Motor neuron (in vitro differentiated cells): ENCODE measurements around the gene ARID1B. TPM values are rescaled to one million over a fixed set of nuclear protein-coding genes. Genes with fewer than 3 reads are reported as not detected.

Source experiments
- ATAC-seq, 8 experiments: fragments of 200-7000 bp; cut with Tn5 transposase; replicated peaks in 6 of 8; 2 replicates each; pipeline ENCODE4 v1.8.0; 2021; ENCODE audit warnings: mild to moderate bottlenecking in 8 of 8, moderate library complexity in 8 of 8
- H3K27ac ChIP-seq, 2 donors: fragments of 250-450 bp; sonication (Bioruptor Pico); 2 replicates each; pipeline ENCODE4 v1.9.0; 2021; ENCODE audit warnings: antibody characterized with exemption in 2 of 2, mild to moderate bottlenecking in 2 of 2, moderate library complexity in 1 of 2
- H3K4me1 ChIP-seq, 2 donors: fragments of 250-450 bp; sonication (Bioruptor Pico); replicated peaks in 1 of 2; 2 replicates each; pipeline ENCODE4 v1.6.1; 2021; ENCODE audit warnings: antibody characterized with exemption in 2 of 2, mild to moderate bottlenecking in 2 of 2, moderate library complexity in 1 of 2
- H3K4me3 ChIP-seq, 5 donors: fragments of 250-450 bp; sonication (Bioruptor Pico); 2 replicates each; pipeline ENCODE4 v1.9.0; 2021; ENCODE audit warnings: antibody characterized with exemption in 5 of 5, mild to moderate bottlenecking in 5 of 5, moderate library complexity in 4 of 5
- WGBS, 10 experiments: fragments of 450-650 bp; shearing (Covaris generic); methylation state at CpG; one replicate each; pipeline ENCODE4 v1.0.0; 2022; 5-methylcytosine and 5-hydroxymethylcytosine counted together
- in situ Hi-C, 9 experiments: fragments of 400-800 bp; cut with MboI; loops; one replicate each; pipeline ENCODE4 v1.15.0; 2021; ENCODE audit warnings: low sequenced_read_pairs in 9 of 9, low pct_unique_long_range_greater_than_20kb in 2 of 9; ENCODE audit not compliant: unreplicated experiment in 9 of 9
- total RNA-seq, 8 experiments: library from RNA; unstranded; fragments of 300-600 nt; gene quantifications; 2 replicates each; pipeline versions ENCODE4 v1.2.3 to v1.2.4, GENCODE V29; 2022

ARID1B gene
- total RNA-seq, 8 experiments from 2014 or later, result 35.8 to 165 (median 54.9) TPM

DNA sequence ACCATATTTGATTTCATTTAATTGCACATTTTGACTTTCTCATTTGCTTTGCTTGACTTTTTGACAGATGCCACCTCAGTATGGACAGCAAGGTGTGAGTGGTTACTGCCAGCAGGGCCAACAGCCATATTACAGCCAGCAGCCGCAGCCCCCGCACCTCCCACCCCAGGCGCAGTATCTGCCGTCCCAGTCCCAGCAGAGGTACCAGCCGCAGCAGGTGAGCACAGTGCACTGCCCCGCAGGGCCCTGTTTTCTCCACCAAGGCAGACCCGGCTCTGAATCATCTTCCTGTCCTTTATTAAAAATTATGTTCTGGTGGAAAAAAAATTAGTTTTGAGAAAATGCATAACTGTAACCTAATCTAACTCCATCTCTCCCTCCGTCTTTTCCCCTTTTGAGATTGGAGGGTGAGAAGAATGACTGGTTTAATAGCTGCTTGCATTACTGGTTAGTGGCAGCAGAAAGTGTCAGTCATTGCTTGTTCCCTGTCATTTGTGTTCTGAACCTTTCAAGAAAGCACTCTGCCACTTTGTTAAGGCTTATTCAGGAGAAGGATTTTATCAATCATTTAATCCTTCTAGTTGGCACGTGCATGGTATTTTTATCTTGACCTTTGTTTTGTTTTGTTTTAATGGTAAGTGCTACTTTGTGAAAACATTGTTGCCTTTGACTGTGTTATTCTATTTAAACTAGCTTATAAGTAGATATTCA, 124.3 kb downstream of the ARID1B start:
- in situ Hi-C loops, result no loop called here
- WGBS, 10 experiments, result 71 to 100% (median 89%) methylated on average over 1 to 9 of the region's 9 CpGs
- peaks cover 0 to 2% of the 10 kb centered on the region in 2 donors for H3K4me1 ChIP-seq
- H3K4me3 ChIP-seq, result no peak overlapping the region
- no peak overlapping the region for H3K27ac ChIP-seq
- ATAC-seq, result no peak

DNA sequence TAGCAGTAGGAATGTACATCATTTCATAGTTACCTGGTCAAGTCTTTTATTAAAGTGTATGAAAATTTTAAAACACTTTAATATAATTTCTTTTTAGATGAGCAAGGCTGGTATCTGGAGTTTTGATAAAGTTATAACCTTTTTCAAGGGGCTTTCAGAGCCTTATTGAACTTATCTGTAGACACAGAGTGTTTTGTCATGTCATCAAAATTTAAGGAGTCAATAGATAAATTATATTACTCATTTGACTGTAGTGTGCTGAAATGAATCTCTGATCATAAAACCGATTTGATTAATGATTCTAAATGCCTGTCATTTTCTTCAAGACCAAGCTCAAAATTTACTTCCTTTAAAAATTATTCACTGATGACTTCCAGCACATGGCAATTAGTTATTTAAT, 125.6 kb downstream of the ARID1B start:
- ATAC-seq, result no peak
- Histone ChIP-seq H3K27ac (no peak overlapping the region), H3K4me3 (no peak overlapping the region), H3K4me1 (peaks cover 0 to 2% of the 10 kb centered on the region in 2 donors)
- 29 to 100% (median 67%) methylated on average over 1 of the region's 1 CpG; no CpG with 5 or more reads in 2 of the 10 experiments for WGBS, 10 experiments
- in situ Hi-C loops, result no loop called here

DNA sequence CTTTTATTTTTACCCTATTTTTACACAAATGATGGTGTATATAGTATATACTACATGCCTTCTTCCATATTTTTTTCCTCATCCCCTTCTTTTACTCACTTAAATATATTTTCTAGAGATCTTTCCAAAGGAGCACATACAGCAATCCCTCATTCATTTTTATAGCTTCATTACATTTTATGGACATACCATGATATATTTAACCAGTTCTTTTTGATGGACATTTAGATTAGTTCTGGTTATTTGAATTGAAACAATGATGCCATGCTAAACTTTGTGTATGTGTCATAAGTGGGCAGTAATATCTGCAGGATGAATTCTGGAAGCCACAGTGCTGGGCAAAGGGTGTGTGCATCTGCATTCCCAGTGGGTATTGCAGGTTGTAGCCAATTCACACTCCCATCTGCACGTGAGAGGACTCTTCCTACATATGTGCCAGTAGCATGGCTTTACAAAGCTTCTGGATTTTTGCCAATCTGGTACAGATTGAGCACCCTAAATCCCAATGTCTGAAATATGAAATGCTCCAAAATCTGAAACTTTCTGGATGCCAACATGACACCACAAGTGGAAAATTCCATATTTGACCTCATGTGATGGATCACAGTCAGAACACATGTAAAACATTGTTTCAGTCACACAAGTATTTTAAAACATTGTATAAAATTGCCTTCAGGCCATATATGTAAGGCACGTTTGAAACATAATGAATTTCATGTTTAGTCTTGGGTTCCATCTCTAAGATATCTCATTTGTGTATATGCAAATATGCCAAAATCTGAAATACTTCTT, 127.2 kb downstream of the ARID1B start:
- Histone ChIP-seq H3K4me3 (no peak overlapping the region), H3K27ac (no peak overlapping the region), H3K4me1 (peaks cover 0 to 2% of the 10 kb centered on the region in 2 donors)
- WGBS, 10 experiments, result 0 to 100% (median 59%) methylated on average over 1 to 2 of the region's 2 CpGs; no CpG with 5 or more reads in 2 of the 10 experiments
- no peak for ATAC-seq
- in situ Hi-C loops, result no loop called here

DNA sequence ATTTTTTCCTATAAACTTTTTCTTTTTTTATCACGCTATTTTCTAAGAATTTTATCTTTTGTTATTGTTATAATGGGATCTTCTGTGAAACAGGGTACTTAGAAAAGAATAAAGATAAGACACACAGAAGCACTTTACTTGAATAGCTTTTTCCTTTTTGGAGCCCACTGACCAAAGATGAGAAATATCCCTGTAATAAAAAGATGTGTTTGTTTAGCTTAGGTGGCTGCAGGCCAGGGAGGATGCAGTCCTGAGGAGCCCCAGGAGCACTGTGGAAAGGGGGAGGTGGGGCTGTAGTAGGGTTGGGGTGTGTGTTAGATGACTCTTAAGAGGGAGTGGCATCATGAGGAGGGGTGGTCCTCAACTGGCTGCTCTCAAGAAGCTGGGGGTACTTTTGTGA, 128.6 kb downstream of the ARID1B start:
- no peak overlapping the region for H3K4me3 ChIP-seq
- in situ Hi-C loops, result no loop called here
- ATAC-seq, result no peak
- no peak overlapping the region for H3K27ac ChIP-seq
- WGBS, 10 experiments, result 88 to 100% (median 99%) methylated on average over 1 of the region's 1 CpG; no CpG with 5 or more reads in 2 of the 10 experiments
- no peaks in the 10 kb centered on the region for H3K4me1 ChIP-seq

DNA sequence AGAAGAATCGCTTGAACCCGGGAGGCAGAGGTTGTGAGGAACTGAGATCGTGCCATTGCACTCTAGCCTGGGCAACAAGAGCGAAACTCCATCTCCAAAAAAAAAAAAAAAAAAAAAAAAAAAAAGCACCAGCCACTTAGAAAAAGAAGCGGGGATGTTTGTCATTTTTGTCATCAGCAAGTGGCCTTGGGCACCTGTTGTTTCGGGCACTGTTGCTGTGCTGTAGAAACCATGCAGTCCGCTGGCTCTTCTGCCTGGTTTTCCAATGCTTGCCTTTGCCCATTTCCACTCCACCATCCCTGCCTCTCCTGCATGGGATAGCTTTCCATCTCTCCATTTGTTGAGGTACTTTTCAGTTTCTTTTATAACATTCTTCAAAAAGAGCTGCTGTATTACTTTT, 129.3 kb downstream of the ARID1B start:
- in situ Hi-C loops, result no loop called here
- no peak for ATAC-seq
- Histone ChIP-seq H3K27ac (no peak overlapping the region), H3K4me3 (no peak overlapping the region), H3K4me1 (no peaks in the 10 kb centered on the region)
- WGBS, 10 experiments, result 83 to 100% (median 100%) methylated on average over 1 to 5 of the region's 7 CpGs

DNA sequence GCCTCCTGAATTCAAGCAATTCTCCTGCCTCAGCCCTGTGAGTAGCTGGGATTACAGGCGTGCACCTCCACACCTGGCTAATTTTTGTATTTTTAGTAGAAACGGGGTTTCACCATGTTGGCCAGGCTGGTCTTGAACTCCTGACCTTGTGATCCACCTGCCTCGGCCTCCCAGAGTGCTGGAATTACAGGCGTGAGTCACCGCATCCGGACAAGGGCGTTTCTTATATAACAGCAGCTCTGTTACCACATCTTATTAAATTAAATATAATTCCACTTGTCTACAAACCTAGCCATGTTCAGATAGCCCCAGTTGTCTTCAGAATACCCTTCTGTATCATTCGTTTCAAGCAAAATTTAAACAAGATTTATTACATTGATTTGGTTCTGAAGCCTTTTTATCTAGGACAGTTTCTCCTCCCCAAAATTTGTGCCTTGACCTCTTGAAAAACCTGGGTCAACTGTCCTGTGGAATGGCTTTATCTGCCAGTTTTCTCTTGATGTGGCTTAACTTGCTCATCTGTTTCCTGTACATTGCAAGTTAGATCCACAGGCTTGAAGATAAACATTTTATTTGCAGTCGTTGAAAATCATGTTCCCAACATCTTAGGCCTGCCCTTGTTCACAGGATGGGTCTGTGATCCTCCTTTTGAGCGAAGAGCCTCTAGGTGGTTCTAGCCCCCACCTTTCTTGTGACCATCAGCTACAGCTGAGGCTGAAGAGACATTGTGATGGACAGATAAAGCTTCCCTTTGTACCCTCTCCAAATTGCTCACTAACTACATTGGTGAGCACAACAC, 132.2 kb downstream of the ARID1B start:
- in situ Hi-C loops, result no loop called here
- Histone ChIP-seq H3K4me3 (no peak overlapping the region), H3K27ac (no peak overlapping the region), H3K4me1 (peaks cover 0 to 3% of the 10 kb centered on the region in 2 donors)
- WGBS, 10 experiments, result 67 to 100% (median 94%) methylated on average over 1 to 7 of the region's 10 CpGs
- ATAC-seq, result no peak

DNA sequence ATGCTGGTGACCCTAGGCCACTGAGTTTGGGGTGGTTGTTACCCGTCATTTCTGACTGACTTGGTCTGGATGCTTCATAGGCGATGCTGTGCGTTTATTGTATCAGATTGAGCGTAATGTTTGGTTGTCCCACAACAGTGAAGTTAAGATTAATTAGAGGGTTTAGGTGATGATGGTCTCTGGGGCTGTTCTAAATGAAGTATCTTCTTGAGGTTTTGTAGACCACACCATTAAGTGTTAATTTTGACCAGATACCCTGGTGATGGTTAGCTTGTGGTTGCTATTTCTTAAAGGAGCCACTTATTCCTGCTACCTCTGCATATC, 132.8 kb downstream of the ARID1B start:
- peaks cover 0 to 3% of the 10 kb centered on the region in 2 donors for H3K4me1 ChIP-seq
- H3K4me3 ChIP-seq, result no peak overlapping the region
- H3K27ac ChIP-seq, result no peak overlapping the region
- no peak for ATAC-seq
- 90 to 100% (median 98%) methylated on average over 2 to 4 of the region's 4 CpGs; no CpG with 5 or more reads in 6 of the 10 experiments for WGBS, 10 experiments
- in situ Hi-C loops, result no loop called here

DNA sequence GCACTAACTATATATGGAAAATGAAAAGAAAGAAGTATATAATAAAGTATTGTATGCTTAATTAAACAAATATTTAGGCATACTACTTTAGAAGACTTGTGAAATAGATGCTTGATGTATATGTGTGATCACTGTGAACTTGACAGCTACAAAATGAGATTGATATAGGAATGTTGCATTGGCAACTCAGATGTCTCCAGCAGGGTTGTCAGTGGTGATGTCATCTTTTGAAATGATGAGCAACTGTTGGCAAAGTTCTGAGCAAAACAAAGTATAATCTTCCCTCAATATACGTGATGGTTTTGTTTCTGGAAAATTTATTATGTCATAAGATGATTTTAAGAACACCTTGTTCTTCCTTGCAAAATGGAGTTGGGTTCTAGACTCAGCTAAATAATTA, 133.8 kb downstream of the ARID1B start:
- in situ Hi-C loops, result no loop called here
- 0 to 100% (median 80%) methylated on average over 1 of the region's 1 CpG; no CpG with 5 or more reads in 1 of the 10 experiments for WGBS, 10 experiments
- peaks cover 0 to 3% of the 10 kb centered on the region in 2 donors for H3K4me1 ChIP-seq
- ATAC-seq, result no peak
- no peak overlapping the region for H3K4me3 ChIP-seq
- no peak overlapping the region for H3K27ac ChIP-seq

DNA sequence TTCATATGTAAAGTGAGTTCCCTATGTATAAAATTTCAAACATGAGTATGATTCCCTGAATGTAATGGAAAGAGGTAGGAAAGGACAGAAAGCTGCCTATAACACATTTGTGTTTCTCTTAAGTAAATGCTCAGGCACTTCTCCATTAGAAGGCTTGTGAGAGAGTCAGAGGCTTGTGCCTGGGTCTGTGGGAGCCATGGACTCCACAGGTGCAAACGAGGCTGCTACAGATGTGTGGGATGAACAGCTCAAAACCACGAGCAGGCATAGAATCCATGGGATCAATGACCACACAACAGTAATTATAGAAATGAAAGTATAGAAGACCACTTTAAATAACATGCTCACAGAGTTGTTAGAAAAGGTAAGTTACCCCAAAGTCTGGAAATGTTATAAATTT, 134.4 kb downstream of the ARID1B start:
- Histone ChIP-seq H3K27ac (no peak overlapping the region), H3K4me1 (peaks cover 0 to 3% of the 10 kb centered on the region in 2 donors), H3K4me3 (no peak overlapping the region)
- ATAC-seq, result no peak
- WGBS, 10 experiments, result 50 to 100% (median 81%) methylated on average over 1 to 2 of the region's 2 CpGs; no CpG with 5 or more reads in 4 of the 10 experiments
- in situ Hi-C loops, result no loop called here

DNA sequence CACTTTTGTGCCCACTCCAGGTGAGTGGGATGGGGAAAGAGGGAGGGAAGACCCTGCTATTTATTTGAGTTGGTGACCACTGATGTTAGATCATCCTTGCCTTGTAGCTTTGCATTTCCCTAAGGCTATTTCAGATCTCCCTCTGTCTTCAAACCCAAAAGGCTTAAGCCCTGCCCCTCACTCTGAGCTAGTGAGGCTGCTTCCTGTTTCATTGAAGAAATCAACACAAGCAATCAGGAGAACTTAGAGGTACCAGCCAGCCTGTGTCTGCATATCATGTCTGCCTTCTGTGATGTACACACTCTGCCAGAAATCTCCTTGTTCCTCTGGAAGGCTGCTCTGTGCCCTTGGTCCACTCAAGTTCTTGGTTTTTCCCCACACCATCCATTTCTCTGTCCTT, 135.3 kb downstream of the ARID1B start:
- H3K27ac ChIP-seq, result no peak overlapping the region
- peaks cover 0 to 3% of the 10 kb centered on the region in 2 donors for H3K4me1 ChIP-seq
- in situ Hi-C loops, result no loop called here
- no peak overlapping the region for H3K4me3 ChIP-seq
- no peak for ATAC-seq

DNA sequence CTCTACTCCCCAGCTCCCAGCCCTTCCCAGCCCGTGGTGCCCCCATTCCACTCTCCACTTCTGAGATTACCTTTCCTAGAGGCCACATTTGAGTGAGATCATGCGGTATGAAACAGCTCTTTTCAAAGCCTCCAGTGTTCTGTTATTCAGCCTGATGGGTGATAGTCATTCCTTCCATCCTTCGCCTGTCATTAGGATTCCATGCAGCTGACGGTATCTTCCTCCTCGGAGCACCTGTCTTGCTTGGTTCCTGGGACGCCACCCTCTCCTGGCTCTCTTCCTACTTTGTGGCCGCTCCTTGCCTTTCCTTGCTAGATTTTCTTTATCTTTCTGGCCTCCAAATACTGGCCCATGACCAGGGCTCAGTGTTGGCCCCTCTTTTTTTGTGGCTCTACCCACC, 137.0 kb downstream of the ARID1B start:
- Histone ChIP-seq H3K4me3 (no peak overlapping the region), H3K4me1 (peaks cover 0 to 3% of the 10 kb centered on the region in 2 donors), H3K27ac (no peak overlapping the region)
- no peak for ATAC-seq
- in situ Hi-C loops, result no loop called here
- 80 to 100% (median 95%) methylated on average over 1 to 6 of the region's 7 CpGs; no CpG with 5 or more reads in 4 of the 10 experiments for WGBS, 10 experiments

DNA sequence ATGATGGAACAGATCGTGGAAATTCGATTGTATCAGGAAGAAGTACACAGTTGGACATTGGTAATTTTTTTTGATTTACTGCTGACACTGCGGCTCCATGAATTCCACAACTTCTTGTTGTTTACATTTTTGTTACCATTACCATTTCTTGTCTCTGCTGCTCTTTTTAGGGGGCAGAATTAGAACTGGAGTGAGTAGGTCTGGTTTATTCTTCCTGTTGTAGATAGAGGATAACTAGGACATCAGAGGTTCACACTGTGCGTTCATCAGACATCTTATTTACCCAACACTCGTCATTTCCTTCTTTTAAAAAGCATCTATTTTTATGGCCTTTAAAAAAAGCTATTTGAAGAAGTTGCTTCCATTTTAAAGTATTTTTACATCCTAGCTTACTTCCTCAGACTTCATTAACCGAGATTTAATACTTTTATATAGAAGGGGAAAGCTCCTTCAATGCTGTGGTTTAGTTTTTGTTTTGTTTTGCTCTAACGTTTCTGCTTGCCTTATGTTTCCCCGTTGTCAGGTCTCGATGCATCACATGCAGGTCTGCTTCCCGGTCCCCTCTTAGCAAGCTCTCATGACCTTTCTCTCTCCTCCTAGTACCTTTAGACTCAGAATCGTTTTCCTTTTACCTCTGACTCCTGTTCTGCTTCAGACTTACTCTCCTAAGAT, 139.1 kb downstream of the ARID1B start:
- H3K27ac ChIP-seq, result no peak overlapping the region
- WGBS, 10 experiments, result 67 to 96% (median 85%) methylated on average over 3 to 11 of the region's 11 CpGs
- in situ Hi-C loops, result no loop called here
- no peak overlapping the region for H3K4me3 ChIP-seq
- ATAC-seq, result no peak
- peaks cover 2 to 13% of the 10 kb centered on the region in 2 donors for H3K4me1 ChIP-seq

DNA sequence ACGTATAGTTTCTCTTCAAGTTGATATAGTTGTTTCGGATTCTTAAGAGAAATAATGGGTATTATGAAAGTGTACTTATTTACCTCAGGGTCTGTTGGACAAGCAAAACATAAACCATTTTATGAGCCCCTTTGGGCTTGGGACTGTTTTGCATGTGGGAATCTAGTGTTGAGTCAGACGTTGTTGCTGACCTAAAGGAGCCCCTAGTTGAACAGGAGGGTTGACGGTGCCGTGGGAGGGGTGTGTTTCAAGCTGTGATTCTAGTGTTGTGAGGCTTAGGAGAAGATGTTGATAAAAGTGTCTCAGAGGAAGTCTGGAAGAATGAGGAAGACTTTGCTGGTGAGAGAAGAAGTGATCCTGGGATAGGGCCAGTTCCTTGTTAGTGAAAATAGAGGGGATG, 140.0 kb downstream of the ARID1B start:
- H3K27ac ChIP-seq, result no peak overlapping the region
- peaks cover 2 to 13% of the 10 kb centered on the region in 2 donors for H3K4me1 ChIP-seq
- no peak for ATAC-seq
- in situ Hi-C loops, result no loop called here
- no peak overlapping the region for H3K4me3 ChIP-seq
- 68 to 100% (median 100%) methylated on average over 1 to 5 of the region's 5 CpGs; no CpG with 5 or more reads in 1 of the 10 experiments for WGBS, 10 experiments
